Lower leg skin (tissue), 4 donors: ENCODE data around the gene CDC73. TPM values are rescaled to one million over a fixed set of nuclear protein-coding genes. Genes with fewer than 3 reads are reported as not detected.

ENCODE experiments used
- DNase-seq, 2 donors: peaks; one replicate each; pipeline ENCODE4 v3.0.0-alpha.2; 2019; ENCODE audit warnings: low spot score in 2 of 2
- H3K4me3 ChIP-seq: fragments of 200-600 bp; sonication (generic); 2 replicates; pipeline ENCODE4 v1.5.1; 2017; ENCODE audit warnings: mild to moderate bottlenecking, low read depth; ENCODE audit not compliant: poor library complexity, severe bottlenecking
- CTCF ChIP-seq, 3 donors: fragments of 450-650 bp; IDR thresholded peaks; one replicate each; pipeline ENCODE4 v1.5.1; 2016; ENCODE audit warnings: antibody characterized with exemption in 3 of 3, mild to moderate bottlenecking in 3 of 3, moderate library complexity in 2 of 3
- POLR2A ChIP-seq, 2 donors: fragments of 450-650 bp; IDR thresholded peaks; one replicate each; pipeline ENCODE4 v1.6.1; 2016 to 2017; ENCODE audit warnings: antibody characterized with exemption in 2 of 2, mild to moderate bottlenecking in 1 of 2, moderate library complexity in 1 of 2
- WGBS, 2 donors: methylation state at CpG; one replicate each; pipeline ENCODE4 v1.1.5; 2018; 5-methylcytosine and 5-hydroxymethylcytosine counted together
- intact Hi-C: fragments of 100-400 bp; cut with DNase I; formaldehyde crosslinking; loops from one replicate; pipeline ENCODE4 v1.15.0; 2023; ENCODE audit warnings: low total_unique reads
- total RNA-seq, 4 donors: library from RNA; depleted of rRNA; stranded (reverse); fragments of >200 nt; gene quantifications; one replicate each; pipeline ENCODE4 v1.1.0, GENCODE V29; 2016

Gene CDC73
- total RNA-seq, 4 donors from 2014 or later, result 19.2 to 23.7 (median 20.0) TPM

GRCh38 chr1:193110864-193111263 lies 11.0 kb upstream of the CDC73 start:
- TF ChIP-seq CTCF (IDR thresholded peaks at IDR 0.05), result no peak
- TF ChIP-seq POLR2A (IDR thresholded peaks at IDR 0.05), result no peak
- no peak for DNase-seq
- intact Hi-C loops, result no loop called here
- 91% methylated on average over 3 of the region's 3 CpGs for WGBS, 2 donors
- H3K4me3 ChIP-seq, result no peak overlapping the region

- no peak for DNase-seq
- no peak for TF ChIP-seq CTCF (IDR thresholded peaks at IDR 0.05)
- no peak for TF ChIP-seq POLR2A (IDR thresholded peaks at IDR 0.05)
- intact Hi-C loops, result no loop called here
- H3K4me3 ChIP-seq, result no peak overlapping the region
- WGBS, 2 donors, result 39 to 49% methylated on average over 6 of the region's 6 CpGs
Observed at GRCh38 chr1:193111641-193112090, 10.2 kb upstream of the CDC73 start.

GRCh38 chr1:193113258-193113991 lies 8.4 kb upstream of the CDC73 start:
- TF ChIP-seq CTCF (IDR thresholded peaks at IDR 0.05), result no peak
- no peak for DNase-seq
- intact Hi-C loops, result no loop called here
- WGBS, 2 donors, result 73 to 81% methylated on average over 9 of the region's 9 CpGs
- H3K4me3 ChIP-seq, result no peak overlapping the region

- TF ChIP-seq POLR2A (IDR thresholded peaks at IDR 0.05) (no peak), CTCF (IDR thresholded peaks at IDR 0.05) (no peak)
- DNase-seq, result no peak
- intact Hi-C loops, result no loop called here
- no peak overlapping the region for H3K4me3 ChIP-seq
Observed at GRCh38 chr1:193113992-193114332, 7.9 kb upstream of the CDC73 start.

- intact Hi-C loops, result no loop called here
- 88 to 93% methylated on average over 6 of the region's 6 CpGs for WGBS, 2 donors
Observed at GRCh38 chr1:193114485-193115095, 7.2 kb upstream of the CDC73 start.

More at GRCh38 chr1:193114485-193115095, 7.2 kb upstream of the CDC73 start:
- no peak overlapping the region for H3K4me3 ChIP-seq
- DNase-seq, result no peak
- no peak for TF ChIP-seq CTCF (IDR thresholded peaks at IDR 0.05)
- no peak for TF ChIP-seq POLR2A (IDR thresholded peaks at IDR 0.05)
